SK-N-SH (cell line): ENCODE results near the gene PCDHB16. TPM values are rescaled to one million over a fixed set of nuclear protein-coding genes. Genes with fewer than 3 reads are reported as not detected.

ENCODE experiments used
- CTCF ChIA-PET: fragments of 300-600, 350-600 bp; formaldehyde crosslinking; extraction: SDS; loops from one replicate; lab custom pipeline; 2021; lab: Yijun Ruan, JAX
- POLR2A ChIA-PET: fragments of 350-600 bp; sonication (Branson Sonifier 250); formaldehyde crosslinking; extraction: SDS; loops from one replicate; lab custom pipeline; 2020; ENCODE audit warnings: antibody characterized with exemption, inconsistent platforms; lab: Yijun Ruan, JAX
- DNase-seq: peaks from one replicate; pipeline ENCODE4 v3.0.0; 2012
- H2AFZ ChIP-seq: fragments of 200-600 bp; sonication (generic); 2 replicates; pipeline ENCODE4 v1.8.1; 2016; ENCODE audit warnings: antibody characterized with exemption, mild to moderate bottlenecking, low read depth
- H3F3A ChIP-seq: fragments of 200-600 bp; sonication (generic); replicated peaks from 2 replicates; pipeline ENCODE3; 2016; ENCODE audit warnings: antibody characterized with exemption, mild to moderate bottlenecking; ENCODE audit not compliant: insufficient read depth
- H3K27ac ChIP-seq, 2 experiments: fragments of 200-500 bp in 1 of 2; fragments of 200-600 bp in 1 of 2; sonication (Bioruptor generic) in 1 of 2; sonication (generic), shearing (Covaris generic) in 1 of 2; 2 replicates each; pipeline versions ENCODE4 v1.5.1 to v1.6.1; 2014 to 2016; ENCODE audit warnings: low read depth in 2 of 2, inconsistent platforms in 1 of 2, low read length in 1 of 2, mild to moderate bottlenecking in 1 of 2, mixed read lengths in 1 of 2
- H3K27me3 ChIP-seq: fragments of 200-600 bp; sonication (generic), shearing (Covaris generic); 2 replicates; pipeline ENCODE4 v1.6.1; 2016; ENCODE audit warnings: mixed run types; ENCODE audit not compliant: insufficient read depth
- H3K36me3 ChIP-seq, 2 experiments: fragments of 200-500 bp in 1 of 2; fragments of 200-600 bp in 1 of 2; sonication (Bioruptor generic) in 1 of 2; sonication (generic) in 1 of 2; replicated peaks in 1 of 2; 2 replicates each; pipeline versions ENCODE3 to v1.5.1; 2014 to 2016; ENCODE audit warnings: low read length in 1 of 2, mild to moderate bottlenecking in 1 of 2; ENCODE audit not compliant: insufficient read depth in 2 of 2, control insufficient read depth in 1 of 2
- H3K4me1 ChIP-seq, 2 experiments: fragments of 200-500 bp in 1 of 2; fragments of 200-600 bp in 1 of 2; sonication (Bioruptor generic) in 1 of 2; sonication (generic), shearing (Covaris generic) in 1 of 2; 2 replicates each; pipeline versions ENCODE4 v1.5.1 to v1.6.1; 2014 to 2016; ENCODE audit warnings: low read depth in 1 of 2, low read length in 1 of 2, mixed run types in 1 of 2; ENCODE audit not compliant: insufficient read depth in 2 of 2, control insufficient read depth in 1 of 2
- H3K4me2 ChIP-seq: fragments of 200-600 bp; sonication (generic), shearing (Covaris generic); 2 replicates; pipeline ENCODE4 v1.6.1; 2017; ENCODE audit warnings: mixed run types
- H3K4me3 ChIP-seq, 2 experiments: fragments of 200-500 bp in 1 of 2; fragments of 200-600 bp in 1 of 2; sonication (Bioruptor generic) in 1 of 2; sonication (generic), shearing (Covaris generic) in 1 of 2; 2 replicates each; pipeline versions ENCODE4 v1.5.1 to v1.8.1; 2014 to 2016; ENCODE audit warnings: low read depth in 2 of 2, inconsistent platforms in 1 of 2, low read length in 1 of 2, mild to moderate bottlenecking in 1 of 2, mixed read lengths in 1 of 2, moderate library complexity in 1 of 2
- H3K79me2 ChIP-seq: fragments of 200-600 bp; sonication (generic); 2 replicates; pipeline ENCODE4 v1.8.1; 2017; ENCODE audit warnings: mild to moderate bottlenecking; ENCODE audit not compliant: insufficient read depth
- H3K9ac ChIP-seq: fragments of 200-600 bp; sonication (generic); 2 replicates; pipeline ENCODE4 v1.6.1; 2017; ENCODE audit warnings: mixed run types
- H3K9me2 ChIP-seq: fragments of 200-600 bp; sonication (generic); 2 replicates; pipeline ENCODE4 v1.6.1; 2017; ENCODE audit warnings: mixed run types
- H3K9me3 ChIP-seq: fragments of 200-600 bp; sonication (generic); 2 replicates; pipeline ENCODE4 v1.6.1; 2017; ENCODE audit warnings: mixed run types, mild to moderate bottlenecking, moderate library complexity
- H4K20me1 ChIP-seq: fragments of 200-600 bp; sonication (generic); 2 replicates; pipeline ENCODE4 v1.6.1; 2017; ENCODE audit warnings: mild to moderate bottlenecking, mixed run types; ENCODE audit not compliant: insufficient read depth
- CTCF ChIP-seq: fragments of 200-600 bp; sonication (generic); IDR thresholded peaks from 2 replicates; pipeline ENCODE4 v1.6.1; 2017; ENCODE audit warnings: antibody characterized with exemption, mild to moderate bottlenecking, moderate library complexity
- EP300 ChIP-seq, 2 experiments: IDR thresholded peaks; 2 replicates each; pipeline versions ENCODE4 v1.4.0 to v1.6.1; 2012; ENCODE audit warnings: borderline replicate concordance in 1 of 2, low read depth in 1 of 2, low read length in 1 of 2
- FOSL2 ChIP-seq: IDR thresholded peaks from 2 replicates; pipeline ENCODE4 v1.4.0; 2012; ENCODE audit warnings: low read depth, mild to moderate bottlenecking, moderate library complexity, borderline replicate concordance
- FOXJ3 ChIP-seq: sonication (generic); formaldehyde crosslinking; IDR thresholded peaks from 2 replicates; pipeline ENCODE4 v1.5.1; 2020; ENCODE audit warnings: mild to moderate bottlenecking, missing genetic modification reagents
- IRF3 ChIP-seq: fragments of 150-350 bp; IDR thresholded peaks from 2 replicates; pipeline ENCODE4 v1.6.1; 2016; ENCODE audit warnings: mild to moderate bottlenecking, low read depth, low read length
- MAX ChIP-seq: IDR thresholded peaks from 2 replicates; pipeline ENCODE4 v1.4.0; 2012; ENCODE audit warnings: low read depth
- MEF2A ChIP-seq: IDR thresholded peaks from 2 replicates; pipeline ENCODE4 v1.4.0; 2012; ENCODE audit warnings: low read depth, borderline replicate concordance
- MXI1 ChIP-seq: IDR thresholded peaks from 2 replicates; pipeline ENCODE4 v1.6.1; 2012; ENCODE audit warnings: mild to moderate bottlenecking, low read depth, low read length, improper control_type of control experiment
- PBX3 ChIP-seq: IDR thresholded peaks from 2 replicates; pipeline ENCODE4; 2012
- RAD21 ChIP-seq: IDR thresholded peaks from 2 replicates; pipeline ENCODE4 v1.6.1; 2012; ENCODE audit warnings: mild to moderate bottlenecking, low read length
- REST ChIP-seq: IDR thresholded peaks from 2 replicates; pipeline ENCODE4 v1.6.1; 2012; ENCODE audit warnings: mild to moderate bottlenecking, low read depth, low read length, moderate library complexity
- RFX5 ChIP-seq: IDR thresholded peaks from 2 replicates; pipeline ENCODE4 v1.6.1; 2012; ENCODE audit warnings: mild to moderate bottlenecking, improper control_type of control experiment, low read length
- RXRA ChIP-seq: IDR thresholded peaks from 2 replicates; pipeline ENCODE4 v1.4.0; 2012; ENCODE audit warnings: low read depth, mild to moderate bottlenecking, borderline replicate concordance
- SIN3A ChIP-seq: IDR thresholded peaks from 2 replicates; pipeline ENCODE4 v1.6.1; 2012; ENCODE audit warnings: low read depth, mild to moderate bottlenecking, low read length, moderate library complexity, borderline replicate concordance
- SMC3 ChIP-seq: IDR thresholded peaks from 2 replicates; pipeline ENCODE4 v1.6.1; 2012; ENCODE audit warnings: low read depth, low read length, improper control_type of control experiment
- TAF1 ChIP-seq: IDR thresholded peaks from 2 replicates; pipeline ENCODE4 v1.6.1; 2012; ENCODE audit warnings: low read depth, mild to moderate bottlenecking, low read length, moderate library complexity, borderline replicate concordance
- YY1 ChIP-seq: IDR thresholded peaks from 2 replicates; pipeline ENCODE4 v1.4.0; 2012; ENCODE audit warnings: low read depth, mild to moderate bottlenecking
- WGBS: methylation state at CpG from one replicate; pipeline ENCODE4 v1.1.6; 2017; ENCODE audit warnings: low lambda C conversion rate; 5-methylcytosine and 5-hydroxymethylcytosine counted together
- polyA plus RNA-seq, 3 experiments: library from polyadenylated mRNA; depleted of rRNA; stranded (reverse); fragments of >200 nt; gene quantifications; 2 replicates each; pipeline ENCODE4 v1.2.3, GENCODE V29; 2012

The PCDHB16 gene
- polyA plus RNA-seq, 1 of the 3 experiments (the other 2 are of a cell fraction) = 2.7 TPM

- DNase-seq = peak; percentile 76
- no peaks in the 10 kb centered on the region for H4K20me1 ChIP-seq
- H2AFZ ChIP-seq = peak within 1 kb of the TSS; percentile 93
- peak within 1 kb of the TSS; percentile 32; the same call in 1 of the 2 replicates for H3K9ac ChIP-seq
- peak within 1 kb of the TSS; percentile 72 for H3K4me2 ChIP-seq
- no peaks in the 10 kb centered on the region for H3K9me2 ChIP-seq
- peak within 1 kb of the TSS in 1 of 2 experiments; percentile 53; a peak in 1 of 4 replicates for H3K27ac ChIP-seq
- peaks cover 4% of the 10 kb centered on the region; the same call in 1 of the 2 replicates for H3K9me3 ChIP-seq
- H3F3A ChIP-seq = no peaks in the 10 kb centered on the region
- H3K4me1 ChIP-seq = no peaks in the 10 kb centered on the region
- H3K27me3 ChIP-seq = no peaks in the 10 kb centered on the region
- no peaks in the 10 kb centered on the region for H3K79me2 ChIP-seq
- TF ChIP-seq CTCF = peak; percentile 56
- TF ChIP-seq RAD21 = peak; percentile 73
- no peak for TF ChIP-seq RXRA
- TF ChIP-seq SMC3 = peak; percentile 37
- 0 out of 2 replicates have a peak, but pooled peaks have one; percentile 15 for TF ChIP-seq MXI1
- no peaks in the 10 kb centered on the region for H3K36me3 ChIP-seq
- 16% methylated on average over 18 of the region's 18 CpGs for WGBS
- ChIA-PET POLR2A (interaction anchor here (0.9 to 1.2 kb wide), 2 partner anchors 28 to 411 kb away, joined by 3 to 5 read pairs; partner anchors contain the start of gene PCDHB4), CTCF (interaction anchor here (0.6 to 2.0 kb wide), 30 partner anchors 9 to 416 kb away, joined by 3 to 15 read pairs (median 4); partner anchors contain the start of genes PCDHA1, PCDHA4, PCDHA8 and PCDHB14)
- peak within 1 kb of the TSS; percentile 54 to 65 for H3K4me3 ChIP-seq
These were observed 32.4 kb upstream of the PCDHB16 start, which contains the start of gene PCDHB6 for GRCh38 chr5:141149812-141150211. Gene PCDHB6, plus strand, starts transcription at chr5:141150057. Its CDS starts 201 bp downstream, at chr5:141150258.

- Histone ChIP-seq H3K79me2 (no peaks in the 10 kb centered on the region), H3K36me3 (no peaks in the 10 kb centered on the region), H3K9me2 (no peaks in the 10 kb centered on the region), H3K9ac (peak overlapping the region; percentile 32; the same call in 1 of the 2 replicates), H3K27ac (peak overlapping the region in 1 of 2 experiments; percentile 53; a peak in 1 of 4 replicates), H3K4me3 (peak overlapping the region; percentile 54 to 65), H3F3A (no peaks in the 10 kb centered on the region), H3K4me1 (no peaks in the 10 kb centered on the region), H3K27me3 (no peaks in the 10 kb centered on the region), H3K4me2 (peak overlapping the region; percentile 72), H4K20me1 (no peaks in the 10 kb centered on the region), H3K9me3 (peaks cover 4% of the 10 kb centered on the region; the same call in 1 of the 2 replicates), H2AFZ (peak overlapping the region; percentile 93)
- DNase-seq = peak; percentile 51
- ChIA-PET POLR2A (interaction anchor here (0.9 to 1.2 kb wide), 2 partner anchors 28 to 411 kb away, joined by 3 to 5 read pairs; partner anchors contain the start of gene PCDHB4), CTCF (interaction anchor here (0.6 to 2.0 kb wide), 30 partner anchors 9 to 415 kb away, joined by 3 to 15 read pairs (median 4); partner anchors contain the start of genes PCDHA1, PCDHA4, PCDHA8 and PCDHB14)
- WGBS = 32% methylated on average over 24 of the region's 33 CpGs
- TF ChIP-seq MAX (no peak), PBX3 (no peak), SIN3A (no peak), EP300 (IDR thresholded peaks at IDR 0.05; ENCODE audit: borderline replicate concordance in 1 of 2, low read depth in 1 of 2, low read length in 1 of 2) (no peak), IRF3 (no peak), TAF1 (no peak), REST (no peak), FOXJ3 (CRISPR knock-in tag) (no peak), FOSL2 (no peak), RFX5 (no peak), YY1 (no peak), MEF2A (no peak)
These were observed 31.8 kb upstream of the PCDHB16 start for GRCh38 chr5:141150224-141150992.
